ENCODE results near the gene PTPRN2. TPM values are rescaled to one million over a fixed set of nuclear protein-coding genes. Genes with fewer than 3 reads are reported as not detected.

Gene PTPRN2
- total RNA-seq, 4 donors from 2014 or later = 6.6 to 10.7 (median 8.2) TPM

DNA sequence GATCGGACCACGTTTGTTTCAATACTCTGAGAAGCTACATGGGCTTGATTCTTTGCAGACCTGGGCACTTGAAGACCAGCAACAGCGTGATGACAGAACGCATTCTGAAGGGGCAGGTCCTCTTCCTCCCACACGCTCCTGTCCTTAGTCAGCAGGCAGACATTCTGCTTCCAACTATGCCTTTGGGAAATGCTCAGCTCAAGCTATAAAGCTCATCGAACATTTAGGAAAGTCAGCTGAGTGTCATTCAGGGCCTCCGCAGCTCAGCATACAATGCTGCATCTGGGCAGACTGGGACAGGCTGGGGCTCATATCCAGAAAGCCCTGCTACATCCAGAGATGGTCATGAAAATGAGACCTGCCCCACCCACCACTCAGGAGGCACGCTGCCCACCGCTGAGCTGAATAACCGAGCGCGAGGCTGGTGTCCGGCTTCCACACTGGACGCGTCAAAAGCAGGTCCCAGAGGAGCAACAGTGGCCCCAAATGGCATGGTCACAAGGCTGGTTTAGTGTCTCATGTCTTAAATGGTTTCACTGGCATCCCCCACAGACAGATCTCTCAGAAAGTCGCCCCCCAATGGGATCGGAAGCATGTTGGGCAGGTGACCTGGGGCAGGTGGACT lies 976.8 kb downstream of the PTPRN2 start:
- Histone ChIP-seq H3K9me3 (peaks cover 0 to 8% (median 0%) of the 10 kb centered on the region in 4 donors), H3K27ac (no peak overlapping the region), H3K4me3 (no peak overlapping the region), H3K36me3 (no peaks in the 10 kb centered on the region), H3K27me3 (peaks cover 0 to 3% of the 10 kb centered on the region in 2 donors), H3K4me1 (peaks cover 0 to 14% (median 0%) of the 10 kb centered on the region in 4 donors)
- DNase-seq (ENCODE audit: low spot score in 2 of 2) = no peak
- 83 to 89% methylated on average over 15 to 17 of the region's 17 CpGs for WGBS, 2 donors
- TF ChIP-seq CTCF (IDR thresholded peaks at IDR 0.05) (no peak), EP300 (IDR thresholded peaks at IDR 0.05) (no peak)

DNA sequence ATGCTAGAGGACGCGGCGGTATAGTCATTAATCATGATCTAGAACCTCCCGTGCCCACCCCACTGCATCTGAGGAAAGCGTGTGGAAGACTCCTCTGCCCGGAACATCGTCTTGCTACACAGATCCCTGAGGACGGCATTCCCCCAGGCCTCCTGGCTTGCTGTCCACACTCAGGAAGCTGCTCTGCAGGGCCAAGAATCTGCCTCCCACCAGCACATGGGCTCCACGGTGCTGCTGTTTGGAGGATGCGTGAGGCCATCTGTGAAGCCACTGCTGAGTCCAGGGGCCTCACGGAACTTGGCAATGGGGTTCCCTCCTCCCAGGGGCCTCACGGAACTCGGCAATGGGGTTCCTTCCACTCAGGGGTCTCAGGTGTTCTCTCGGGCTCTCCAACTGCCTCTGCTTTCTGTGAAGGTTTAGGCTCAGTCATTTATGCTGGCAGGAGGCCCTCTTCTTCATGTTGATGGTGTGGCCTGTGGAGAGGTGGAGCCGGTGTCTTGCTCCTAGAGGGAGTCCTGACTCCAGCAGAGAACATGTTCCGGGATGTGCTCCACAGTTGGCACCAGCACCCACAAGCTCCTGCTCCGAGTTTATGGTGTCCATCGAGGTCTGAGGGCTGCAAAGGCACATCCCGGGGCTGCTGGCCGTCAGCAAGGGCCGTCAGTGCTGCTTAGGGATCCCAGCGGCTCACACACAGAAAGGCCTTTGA lies 977.5 kb downstream of the PTPRN2 start:
- no peak overlapping the region for H3K4me3 ChIP-seq
- peaks cover 0 to 3% of the 10 kb centered on the region in 2 donors for H3K27me3 ChIP-seq
- no peak for DNase-seq (ENCODE audit: low spot score in 2 of 2)
- H3K36me3 ChIP-seq = no peaks in the 10 kb centered on the region
- WGBS, 2 donors = 84 to 85% methylated on average over 21 of the region's 22 CpGs
- TF ChIP-seq EP300 (IDR thresholded peaks at IDR 0.05) (no peak), POLR2A (IDR thresholded peaks at IDR 0.05) (no peak), CTCF (IDR thresholded peaks at IDR 0.05) (no peak)
- peaks cover 0 to 14% (median 0%) of the 10 kb centered on the region in 4 donors for H3K4me1 ChIP-seq
- peaks cover 0 to 8% (median 0%) of the 10 kb centered on the region in 4 donors for H3K9me3 ChIP-seq
- no peak overlapping the region for H3K27ac ChIP-seq

- WGBS, 2 donors = 95% methylated on average over 15 of the region's 15 CpGs
- no peaks in the 10 kb centered on the region for H3K36me3 ChIP-seq
- H3K4me1 ChIP-seq = peaks cover 0 to 10% (median 0%) of the 10 kb centered on the region in 4 donors
- peaks cover 0 to 3% of the 10 kb centered on the region in 2 donors for H3K27me3 ChIP-seq
- H3K27ac ChIP-seq = no peak overlapping the region
- H3K9me3 ChIP-seq = peaks cover 0 to 8% (median 0%) of the 10 kb centered on the region in 4 donors
- no peak for DNase-seq (ENCODE audit: low spot score in 2 of 2)
- TF ChIP-seq POLR2A (IDR thresholded peaks at IDR 0.05) (no peak), CTCF (IDR thresholded peaks at IDR 0.05) (no peak), EP300 (IDR thresholded peaks at IDR 0.05) (no peak)
- no peak overlapping the region for H3K4me3 ChIP-seq
Observed at GRCh38 chr7:157609516-157609915, 978.1 kb downstream of the PTPRN2 start.

DNA sequence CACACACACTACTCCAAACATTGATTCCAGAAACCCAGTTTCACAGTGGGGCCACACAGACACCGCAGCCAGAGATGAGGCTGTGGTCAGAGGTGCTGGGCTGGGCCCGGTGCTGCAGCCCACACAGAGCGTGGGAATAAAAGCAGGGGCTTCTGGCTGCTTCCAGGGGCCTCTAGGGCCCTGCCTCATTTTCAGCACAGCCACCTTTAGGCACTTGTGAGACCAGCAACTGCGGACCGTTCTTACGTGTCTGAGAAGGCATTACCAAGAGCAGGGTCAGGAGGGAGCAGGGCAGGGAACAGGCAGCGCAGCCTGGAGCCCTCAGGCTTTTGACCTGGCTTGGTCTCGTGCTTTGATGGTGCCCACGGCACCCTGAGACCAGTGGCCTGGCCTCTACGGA lies 980.4 kb downstream of the PTPRN2 start:
- DNase-seq (ENCODE audit: low spot score in 2 of 2) = no peak
- no peaks in the 10 kb centered on the region for H3K36me3 ChIP-seq
- peaks cover 0 to 1% of the 10 kb centered on the region in 2 donors for H3K27me3 ChIP-seq
- H3K4me3 ChIP-seq = no peak overlapping the region
- no peaks in the 10 kb centered on the region for H3K9me3 ChIP-seq
- TF ChIP-seq POLR2A (IDR thresholded peaks at IDR 0.05) (no peak), EP300 (IDR thresholded peaks at IDR 0.05) (no peak), CTCF (IDR thresholded peaks at IDR 0.05) (no peak)
- 64 to 70% methylated on average over 7 to 10 of the region's 10 CpGs for WGBS, 2 donors
- no peaks in the 10 kb centered on the region for H3K4me1 ChIP-seq
- no peak overlapping the region for H3K27ac ChIP-seq

DNA sequence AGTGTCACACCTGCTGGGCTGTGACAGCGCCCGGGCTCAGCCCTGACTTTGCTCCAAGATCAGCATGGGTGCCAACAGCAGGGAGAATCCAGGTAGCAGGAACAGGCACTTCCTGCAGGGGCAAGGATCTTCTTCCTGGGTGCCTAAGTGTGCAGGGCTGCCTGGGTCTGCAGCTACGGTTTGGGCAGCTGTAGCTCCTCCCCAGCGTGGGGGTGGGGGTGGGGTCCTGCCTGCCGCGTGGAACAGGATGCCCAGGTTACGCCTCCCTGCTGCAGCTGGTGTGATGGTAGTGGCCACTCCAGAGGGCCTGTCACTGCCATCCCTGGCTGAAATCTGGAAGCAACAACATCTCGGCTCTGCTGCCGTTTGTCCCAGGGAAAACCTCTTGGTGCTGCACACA lies 981.5 kb downstream of the PTPRN2 start:
- Histone ChIP-seq H3K27ac (no peak overlapping the region), H3K36me3 (no peaks in the 10 kb centered on the region), H3K27me3 (no peaks in the 10 kb centered on the region), H3K4me3 (no peak overlapping the region), H3K4me1 (no peaks in the 10 kb centered on the region), H3K9me3 (no peaks in the 10 kb centered on the region)
- 59 to 82% methylated on average over 4 to 8 of the region's 9 CpGs for WGBS, 2 donors
- no peak for TF ChIP-seq EP300 (IDR thresholded peaks at IDR 0.05)
- TF ChIP-seq POLR2A (IDR thresholded peaks at IDR 0.05) = no peak
- TF ChIP-seq CTCF (IDR thresholded peaks at IDR 0.05) = no peak
- no peak for DNase-seq (ENCODE audit: low spot score in 2 of 2)
